HepG2 (cell line): Measurements from ENCODE around the gene CCDC74A. TPM values are rescaled to one million over a fixed set of nuclear protein-coding genes. Genes with fewer than 3 reads are reported as not detected.

ENCODE experiments used
- CCDC6 ChIP-seq: sonication (generic); formaldehyde crosslinking; IDR thresholded peaks from 2 replicates; pipeline ENCODE4 v1.8.1; 2022; ENCODE audit warnings: mild to moderate bottlenecking, missing genetic modification reagents, moderate library complexity
- FOXO1 ChIP-seq: sonication (generic); formaldehyde crosslinking; IDR thresholded peaks from 2 replicates; pipeline ENCODE4 v1.4.0; 2020; ENCODE audit warnings: missing genetic modification reagents
- MIER3 ChIP-seq: IDR thresholded peaks from 2 replicates; pipeline ENCODE4 v1.6.1; 2016; ENCODE audit warnings: missing compliant biosample characterization, borderline replicate concordance
- RFX1 ChIP-seq: fragments of 450-650 bp; IDR thresholded peaks from 2 replicates; pipeline ENCODE4 v1.6.1; 2017
- RFX3 ChIP-seq: IDR thresholded peaks from 2 replicates; pipeline ENCODE4 v1.6.1; 2016; ENCODE audit warnings: missing biosample characterization, missing genetic modification reagents
- SAP130 ChIP-seq: IDR thresholded peaks from 2 replicates; pipeline ENCODE4 v1.6.1; 2016; ENCODE audit warnings: low read depth
- SP4 ChIP-seq: sonication (generic); formaldehyde crosslinking; IDR thresholded peaks from 2 replicates; pipeline ENCODE4 v1.8.1; 2023; ENCODE audit warnings: mild to moderate bottlenecking, missing genetic modification reagents
- ZBTB21 ChIP-seq: sonication (generic); formaldehyde crosslinking; IDR thresholded peaks from 2 replicates; pipeline ENCODE4 v1.4.0; 2020; ENCODE audit warnings: missing genetic modification reagents
- ZNF350 ChIP-seq: sonication (generic); formaldehyde crosslinking; IDR thresholded peaks from 2 replicates; pipeline ENCODE4 v1.4.0; 2020; ENCODE audit warnings: mild to moderate bottlenecking, low read depth, missing genetic modification reagents, borderline replicate concordance
- ZNF607 ChIP-seq: sonication (generic); formaldehyde crosslinking; IDR thresholded peaks from 2 replicates; pipeline ENCODE4 v1.5.1; 2020; ENCODE audit warnings: missing genetic modification reagents, mild to moderate bottlenecking, borderline replicate concordance
- ZNF674 ChIP-seq: sonication (generic); formaldehyde crosslinking; IDR thresholded peaks from 2 replicates; pipeline ENCODE4 v1.5.0; 2020; ENCODE audit warnings: low read depth, mild to moderate bottlenecking, missing genetic modification reagents
- ZSCAN20 ChIP-seq: sonication (generic); formaldehyde crosslinking; IDR thresholded peaks from 2 replicates; pipeline ENCODE4 v1.4.0; 2020; ENCODE audit warnings: missing genetic modification reagents, mild to moderate bottlenecking, borderline replicate concordance
- ZZZ3 ChIP-seq: sonication (generic); formaldehyde crosslinking; IDR thresholded peaks from 2 replicates; pipeline ENCODE4 v1.4.0; 2020; ENCODE audit warnings: missing genetic modification reagents, mild to moderate bottlenecking, borderline replicate concordance
- polyA plus RNA-seq, 8 experiments: library from polyadenylated mRNA; depleted of rRNA in 3 of 8; stranded (reverse) in 7 of 8; unstranded in 1 of 8; fragments of >200 nt; fragmentation: Illumina TruSeq in 4 of 8; extraction: Trizol in 4 of 8; gene quantifications; 2 replicates each; pipeline versions ENCODE4 v1.2.1 to v1.2.3, GENCODE V29; 2011 to 2016; ENCODE audit warnings: low read depth in 4 of 8, missing spikeins in 1 of 8, mixed read lengths in 1 of 8; ENCODE audit not compliant: insufficient read depth in 1 of 8
- total RNA-seq, 5 experiments: library from RNA; depleted of rRNA; stranded (reverse); fragments of >200 nt; fragmentation: Illumina TruSeq; extraction: Trizol; gene quantifications; 2 replicates each; pipeline ENCODE4 v1.2.3, GENCODE V29; 2016; ENCODE audit warnings: low read depth in 1 of 5
- TF ChIP-seq, protein P1 (sequence below): fragments of 450-650 bp; IDR thresholded peaks from 2 replicates; pipeline ENCODE4 v1.6.1; 2016
- TF ChIP-seq, protein P2 (sequence below): sonication (generic); formaldehyde crosslinking; IDR thresholded peaks from 2 replicates; pipeline ENCODE4 v1.5.1; 2020; ENCODE audit warnings: missing genetic modification reagents, mild to moderate bottlenecking, borderline replicate concordance
- TF ChIP-seq, protein P3 (sequence below): sonication (generic); formaldehyde crosslinking; IDR thresholded peaks from 2 replicates; pipeline ENCODE4 v1.9.0; 2022; ENCODE audit warnings: low read depth, missing genetic modification reagents
- TF ChIP-seq, protein P4 (sequence below): sonication (generic); formaldehyde crosslinking; IDR thresholded peaks from 2 replicates; pipeline ENCODE4 v1.5.0; 2020; ENCODE audit warnings: mild to moderate bottlenecking, missing genetic modification reagents
- TF ChIP-seq, protein P5 (sequence below): sonication (generic); formaldehyde crosslinking; IDR thresholded peaks from 2 replicates; pipeline ENCODE4 v1.4.0; 2020; ENCODE audit warnings: mild to moderate bottlenecking, missing genetic modification reagents
- TF ChIP-seq, protein P6 (sequence below): sonication (generic); formaldehyde crosslinking; IDR thresholded peaks from 2 replicates; pipeline ENCODE4 v1.4.0; 2020; ENCODE audit warnings: missing genetic modification reagents, mild to moderate bottlenecking, borderline replicate concordance
- TF ChIP-seq, protein P7 (sequence below): sonication (generic); formaldehyde crosslinking; conservative IDR thresholded peaks from 2 replicates; pipeline ENCODE4 v1.5.0; 2020; ENCODE audit warnings: missing genetic modification reagents

Gene CCDC74A
- total and polyA plus RNA-seq, 2 of the 13 experiments (the other 11 are each of a cell fraction or from before 2014, with no cell fraction given), result 0.15 to 0.17 TPM

DNA sequence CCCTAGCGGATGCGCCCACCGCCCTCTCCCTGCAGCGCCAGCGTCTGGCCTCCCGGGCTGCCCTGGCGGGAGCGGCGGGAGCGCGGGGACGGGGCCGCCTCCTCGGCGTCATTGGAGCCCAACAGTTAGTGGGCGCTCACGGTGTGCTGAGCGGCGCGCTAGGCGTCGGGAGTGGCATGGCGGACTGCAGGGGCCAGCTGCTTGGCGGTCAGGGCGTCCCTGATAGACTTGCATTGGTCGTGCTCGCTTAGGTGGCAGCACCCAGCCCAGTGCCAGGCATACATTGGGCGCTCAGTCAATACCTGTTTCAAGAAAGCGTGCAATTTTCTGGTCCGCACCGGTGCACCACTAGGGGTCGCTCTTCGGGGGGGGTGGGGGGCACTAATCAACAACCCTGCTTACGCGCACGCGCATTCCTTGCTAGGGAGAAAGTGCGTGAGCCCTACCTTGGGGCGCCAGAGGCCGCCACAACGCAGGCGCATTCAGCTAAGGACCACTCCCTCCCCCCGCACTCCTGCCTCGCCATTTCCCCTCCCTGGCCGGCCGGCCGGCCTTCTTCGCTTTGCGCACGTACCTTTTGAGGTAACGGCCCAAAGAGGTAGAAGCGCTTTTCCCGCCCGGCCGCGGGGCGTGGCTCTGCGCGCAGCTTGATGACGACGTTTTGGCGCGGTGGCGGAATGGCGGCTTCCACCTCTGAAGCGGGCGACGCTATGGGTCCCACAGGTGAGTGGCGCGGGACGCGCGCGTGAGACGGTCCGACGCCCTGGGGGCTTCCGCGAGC, 35.1 kb upstream of the CCDC74A start (continued):
- TF ChIP-seq, protein P1, sequence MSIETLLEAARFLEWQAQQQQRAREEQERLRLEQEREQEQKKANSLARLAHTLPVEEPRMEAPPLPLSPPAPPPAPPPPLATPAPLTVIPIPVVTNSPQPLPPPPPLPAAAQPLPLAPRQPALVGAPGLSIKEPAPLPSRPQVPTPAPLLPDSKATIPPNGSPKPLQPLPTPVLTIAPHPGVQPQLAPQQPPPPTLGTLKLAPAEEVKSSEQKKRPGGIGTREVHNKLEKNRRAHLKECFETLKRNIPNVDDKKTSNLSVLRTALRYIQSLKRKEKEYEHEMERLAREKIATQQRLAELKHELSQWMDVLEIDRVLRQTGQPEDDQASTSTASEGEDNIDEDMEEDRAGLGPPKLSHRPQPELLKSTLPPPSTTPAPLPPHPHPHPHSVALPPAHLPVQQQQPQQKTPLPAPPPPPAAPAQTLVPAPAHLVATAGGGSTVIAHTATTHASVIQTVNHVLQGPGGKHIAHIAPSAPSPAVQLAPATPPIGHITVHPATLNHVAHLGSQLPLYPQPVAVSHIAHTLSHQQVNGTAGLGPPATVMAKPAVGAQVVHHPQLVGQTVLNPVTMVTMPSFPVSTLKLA, result peak; percentile 43
- TF ChIP-seq SP4 (CRISPR knock-in tag) (peak; percentile 86), RFX3 (CRISPR knock-in tag) (no peak), ZNF607 (CRISPR knock-in tag) (peak; percentile 94), ZSCAN20 (CRISPR knock-in tag) (peak; percentile 88; the same call in 1 of the 2 replicates), ZNF350 (CRISPR knock-in tag) (peak; percentile 91), CCDC6 (peak; percentile 89), FOXO1 (CRISPR knock-in tag) (peak; percentile 39; the same call in 1 of the 2 replicates), MIER3 (CRISPR knock-in tag) (peak; percentile 29; the same call in 1 of the 2 replicates), ZNF674 (CRISPR knock-in tag) (no peak), RFX1 (no peak), ZBTB21 (peak; percentile 72; the same call in 1 of the 2 replicates), SAP130 (peak; percentile 84), ZZZ3 (CRISPR knock-in tag) (peak; percentile 86; the same call in 1 of the 2 replicates)
- TF ChIP-seq, protein P2, sequence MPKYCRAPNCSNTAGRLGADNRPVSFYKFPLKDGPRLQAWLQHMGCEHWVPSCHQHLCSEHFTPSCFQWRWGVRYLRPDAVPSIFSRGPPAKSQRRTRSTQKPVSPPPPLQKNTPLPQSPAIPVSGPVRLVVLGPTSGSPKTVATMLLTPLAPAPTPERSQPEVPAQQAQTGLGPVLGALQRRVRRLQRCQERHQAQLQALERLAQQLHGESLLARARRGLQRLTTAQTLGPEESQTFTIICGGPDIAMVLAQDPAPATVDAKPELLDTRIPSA (CRISPR knock-in tag), result peak; percentile 86; the same call in 1 of the 2 replicates
- TF ChIP-seq, protein P3, sequence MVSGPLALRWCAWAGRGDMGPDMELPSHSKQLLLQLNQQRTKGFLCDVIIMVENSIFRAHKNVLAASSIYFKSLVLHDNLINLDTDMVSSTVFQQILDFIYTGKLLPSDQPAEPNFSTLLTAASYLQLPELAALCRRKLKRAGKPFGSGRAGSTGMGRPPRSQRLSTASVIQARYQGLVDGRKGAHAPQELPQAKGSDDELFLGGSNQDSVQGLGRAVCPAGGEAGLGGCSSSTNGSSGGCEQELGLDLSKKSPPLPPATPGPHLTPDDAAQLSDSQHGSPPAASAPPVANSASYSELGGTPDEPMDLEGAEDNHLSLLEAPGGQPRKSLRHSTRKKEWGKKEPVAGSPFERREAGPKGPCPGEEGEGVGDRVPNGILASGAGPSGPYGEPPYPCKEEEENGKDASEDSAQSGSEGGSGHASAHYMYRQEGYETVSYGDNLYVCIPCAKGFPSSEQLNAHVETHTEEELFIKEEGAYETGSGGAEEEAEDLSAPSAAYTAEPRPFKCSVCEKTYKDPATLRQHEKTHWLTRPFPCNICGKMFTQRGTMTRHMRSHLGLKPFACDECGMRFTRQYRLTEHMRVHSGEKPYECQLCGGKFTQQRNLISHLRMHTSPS (CRISPR knock-in tag), result peak; percentile 77
- TF ChIP-seq, protein P4, sequence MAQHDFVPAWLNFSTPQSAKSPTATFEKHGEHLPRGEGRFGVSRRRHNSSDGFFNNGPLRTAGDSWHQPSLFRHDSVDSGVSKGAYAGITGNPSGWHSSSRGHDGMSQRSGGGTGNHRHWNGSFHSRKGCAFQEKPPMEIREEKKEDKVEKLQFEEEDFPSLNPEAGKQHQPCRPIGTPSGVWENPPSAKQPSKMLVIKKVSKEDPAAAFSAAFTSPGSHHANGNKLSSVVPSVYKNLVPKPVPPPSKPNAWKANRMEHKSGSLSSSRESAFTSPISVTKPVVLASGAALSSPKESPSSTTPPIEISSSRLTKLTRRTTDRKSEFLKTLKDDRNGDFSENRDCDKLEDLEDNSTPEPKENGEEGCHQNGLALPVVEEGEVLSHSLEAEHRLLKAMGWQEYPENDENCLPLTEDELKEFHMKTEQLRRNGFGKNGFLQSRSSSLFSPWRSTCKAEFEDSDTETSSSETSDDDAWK (CRISPR knock-in tag), result no peak
- TF ChIP-seq, protein P5, sequence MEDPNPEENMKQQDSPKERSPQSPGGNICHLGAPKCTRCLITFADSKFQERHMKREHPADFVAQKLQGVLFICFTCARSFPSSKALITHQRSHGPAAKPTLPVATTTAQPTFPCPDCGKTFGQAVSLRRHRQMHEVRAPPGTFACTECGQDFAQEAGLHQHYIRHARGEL (CRISPR knock-in tag), result peak; percentile 84; the same call in 1 of the 2 replicates
- TF ChIP-seq, protein P6, sequence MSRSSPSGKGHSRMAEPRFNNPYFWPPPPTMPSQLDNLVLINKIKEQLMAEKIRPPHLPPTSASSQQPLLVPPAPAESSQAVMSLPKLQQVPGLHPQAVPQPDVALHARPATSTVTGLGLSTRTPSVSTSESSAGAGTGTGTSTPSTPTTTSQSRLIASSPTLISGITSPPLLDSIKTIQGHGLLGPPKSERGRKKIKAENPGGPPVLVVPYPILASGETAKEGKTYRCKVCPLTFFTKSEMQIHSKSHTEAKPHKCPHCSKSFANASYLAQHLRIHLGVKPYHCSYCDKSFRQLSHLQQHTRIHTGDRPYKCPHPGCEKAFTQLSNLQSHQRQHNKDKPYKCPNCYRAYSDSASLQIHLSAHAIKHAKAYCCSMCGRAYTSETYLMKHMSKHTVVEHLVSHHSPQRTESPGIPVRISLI (CRISPR knock-in tag), result no peak
- TF ChIP-seq, protein P7, sequence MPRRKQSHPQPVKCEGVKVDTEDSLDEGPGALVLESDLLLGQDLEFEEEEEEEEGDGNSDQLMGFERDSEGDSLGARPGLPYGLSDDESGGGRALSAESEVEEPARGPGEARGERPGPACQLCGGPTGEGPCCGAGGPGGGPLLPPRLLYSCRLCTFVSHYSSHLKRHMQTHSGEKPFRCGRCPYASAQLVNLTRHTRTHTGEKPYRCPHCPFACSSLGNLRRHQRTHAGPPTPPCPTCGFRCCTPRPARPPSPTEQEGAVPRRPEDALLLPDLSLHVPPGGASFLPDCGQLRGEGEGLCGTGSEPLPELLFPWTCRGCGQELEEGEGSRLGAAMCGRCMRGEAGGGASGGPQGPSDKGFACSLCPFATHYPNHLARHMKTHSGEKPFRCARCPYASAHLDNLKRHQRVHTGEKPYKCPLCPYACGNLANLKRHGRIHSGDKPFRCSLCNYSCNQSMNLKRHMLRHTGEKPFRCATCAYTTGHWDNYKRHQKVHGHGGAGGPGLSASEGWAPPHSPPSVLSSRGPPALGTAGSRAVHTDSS (CRISPR knock-in tag), result no peak
